Mucosa of descending colon (tissue), 3 donors: ENCODE results near the gene YJEFN3. TPM values are rescaled to one million over a fixed set of nuclear protein-coding genes. Genes with fewer than 3 reads are reported as not detected.

Experiments used
- ATAC-seq: fragments of 200-7000 bp; cut with Tn5 transposase; one replicate; pipeline ENCODE4 v1.9.1; 2020; ENCODE audit warnings: mild to moderate bottlenecking, moderate library complexity
- DNase-seq, 3 donors: peaks; one replicate each; pipeline ENCODE4 v3.0.0-alpha.2; 2020
- H3K36me3 ChIP-seq: fragments of 200-600 bp; one replicate; pipeline ENCODE4 v1.8.0; 2021; ENCODE audit warnings: low read depth, mild to moderate bottlenecking
- H3K4me1 ChIP-seq: fragments of 200-600 bp; one replicate; pipeline ENCODE4 v1.8.0; 2021; ENCODE audit warnings: low read depth, mild to moderate bottlenecking
- H3K4me3 ChIP-seq: fragments of 200-600 bp; one replicate; pipeline ENCODE4 v1.8.0; 2021; ENCODE audit warnings: mild to moderate bottlenecking
- H3K9me3 ChIP-seq: fragments of 200-600 bp; one replicate; pipeline ENCODE4 v1.8.0; 2021; ENCODE audit warnings: mild to moderate bottlenecking
- intact Hi-C, 2 donors: fragments of 100-400 bp; cut with DNase I in 1 of 2; cut with micrococcal nuclease in 1 of 2; formaldehyde crosslinking; loops; one replicate each; pipeline versions ENCODE4 v1.11.0 to v1.11.1; 2022; cut with DNase I, micrococcal nuclease
- total RNA-seq, 3 donors: library from RNA; stranded (reverse); fragmentation: NEBNext Ultra II Directional in 2 of 3; extraction: Animal tissue kit (Norgen Biotek cat#: 25700) in 2 of 3; gene quantifications; one replicate each; pipeline versions ENCODE4 v1.2.1 to v1.2.4, GENCODE V29; 2021 to 2023
- TF ChIP-seq, protein P1 (sequence below): fragments of 200-600 bp; IDR thresholded peaks from one replicate; pipeline ENCODE4 v1.8.0; 2022; ENCODE audit warnings: antibody characterized with exemption, mild to moderate bottlenecking
- donor health status: DM: no; HTN: no; CAD: no; lungs with moderate emphysema.
- donor health status: DM: no; HTN: no; CAD: no.
- donor health status: DM: no; HTN: yes; CAD: no.

The YJEFN3 gene
- total RNA-seq, 3 donors from 2014 or later = 6.0 to 12.6 (median 10.6) TPM

DNA sequence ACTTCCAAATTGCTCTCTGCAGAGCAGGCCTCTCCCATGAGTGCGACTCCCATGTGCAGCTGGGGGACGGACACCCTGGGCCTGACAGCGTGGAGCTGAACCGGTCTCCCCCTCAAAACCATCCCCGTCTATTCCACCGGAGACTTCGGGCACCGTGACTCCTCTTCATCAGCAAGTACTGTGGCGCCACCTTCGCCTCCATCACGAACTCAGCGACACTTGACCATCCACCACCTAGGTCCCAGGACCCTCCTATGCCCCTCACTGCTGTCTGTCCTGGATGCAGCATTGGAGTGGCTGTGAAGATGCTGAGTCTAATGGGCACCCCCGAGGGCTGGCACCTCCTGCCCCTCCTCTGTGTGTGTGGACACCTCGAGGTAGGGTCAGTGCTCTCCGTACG, 29.9 kb downstream of the YJEFN3 start:
- Histone ChIP-seq H3K4me3 (no peak overlapping the region), H3K4me1 (no peaks in the 10 kb centered on the region), H3K9me3 (no peaks in the 10 kb centered on the region), H3K36me3 (no peaks in the 10 kb centered on the region)
- ATAC-seq (no peak), DNase-seq (no peak)
- TF ChIP-seq, protein P1, sequence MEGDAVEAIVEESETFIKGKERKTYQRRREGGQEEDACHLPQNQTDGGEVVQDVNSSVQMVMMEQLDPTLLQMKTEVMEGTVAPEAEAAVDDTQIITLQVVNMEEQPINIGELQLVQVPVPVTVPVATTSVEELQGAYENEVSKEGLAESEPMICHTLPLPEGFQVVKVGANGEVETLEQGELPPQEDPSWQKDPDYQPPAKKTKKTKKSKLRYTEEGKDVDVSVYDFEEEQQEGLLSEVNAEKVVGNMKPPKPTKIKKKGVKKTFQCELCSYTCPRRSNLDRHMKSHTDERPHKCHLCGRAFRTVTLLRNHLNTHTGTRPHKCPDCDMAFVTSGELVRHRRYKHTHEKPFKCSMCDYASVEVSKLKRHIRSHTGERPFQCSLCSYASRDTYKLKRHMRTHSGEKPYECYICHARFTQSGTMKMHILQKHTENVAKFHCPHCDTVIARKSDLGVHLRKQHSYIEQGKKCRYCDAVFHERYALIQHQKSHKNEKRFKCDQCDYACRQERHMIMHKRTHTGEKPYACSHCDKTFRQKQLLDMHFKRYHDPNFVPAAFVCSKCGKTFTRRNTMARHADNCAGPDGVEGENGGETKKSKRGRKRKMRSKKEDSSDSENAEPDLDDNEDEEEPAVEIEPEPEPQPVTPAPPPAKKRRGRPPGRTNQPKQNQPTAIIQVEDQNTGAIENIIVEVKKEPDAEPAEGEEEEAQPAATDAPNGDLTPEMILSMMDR = no peak
- intact Hi-C loops = no loop called here

DNA sequence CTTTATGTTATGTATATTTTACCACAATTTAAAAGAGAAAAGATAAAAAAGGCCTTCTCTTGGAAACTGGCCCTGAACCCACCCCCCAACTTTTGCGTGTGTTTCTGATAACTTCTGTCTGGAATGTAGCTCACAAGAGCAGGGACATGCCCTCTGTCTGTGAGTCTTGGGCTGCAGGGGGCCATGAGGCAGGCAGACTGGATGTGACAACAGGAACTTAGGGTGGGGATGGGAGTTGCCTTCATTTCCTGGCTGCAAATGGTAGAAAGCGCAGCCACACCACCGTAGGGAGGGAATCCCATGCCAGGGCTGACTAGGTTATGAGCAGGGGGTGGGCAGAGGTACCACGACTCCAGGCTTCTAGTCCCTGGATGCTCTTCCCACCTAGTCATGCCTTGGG, 31.2 kb downstream of the YJEFN3 start:
- TF ChIP-seq, protein P1 = no peak
- intact Hi-C loops = no loop called here
- DNase-seq (no peak), ATAC-seq (no peak)
- Histone ChIP-seq H3K4me3 (no peak overlapping the region), H3K4me1 (no peaks in the 10 kb centered on the region), H3K36me3 (no peaks in the 10 kb centered on the region), H3K9me3 (no peaks in the 10 kb centered on the region)

DNA sequence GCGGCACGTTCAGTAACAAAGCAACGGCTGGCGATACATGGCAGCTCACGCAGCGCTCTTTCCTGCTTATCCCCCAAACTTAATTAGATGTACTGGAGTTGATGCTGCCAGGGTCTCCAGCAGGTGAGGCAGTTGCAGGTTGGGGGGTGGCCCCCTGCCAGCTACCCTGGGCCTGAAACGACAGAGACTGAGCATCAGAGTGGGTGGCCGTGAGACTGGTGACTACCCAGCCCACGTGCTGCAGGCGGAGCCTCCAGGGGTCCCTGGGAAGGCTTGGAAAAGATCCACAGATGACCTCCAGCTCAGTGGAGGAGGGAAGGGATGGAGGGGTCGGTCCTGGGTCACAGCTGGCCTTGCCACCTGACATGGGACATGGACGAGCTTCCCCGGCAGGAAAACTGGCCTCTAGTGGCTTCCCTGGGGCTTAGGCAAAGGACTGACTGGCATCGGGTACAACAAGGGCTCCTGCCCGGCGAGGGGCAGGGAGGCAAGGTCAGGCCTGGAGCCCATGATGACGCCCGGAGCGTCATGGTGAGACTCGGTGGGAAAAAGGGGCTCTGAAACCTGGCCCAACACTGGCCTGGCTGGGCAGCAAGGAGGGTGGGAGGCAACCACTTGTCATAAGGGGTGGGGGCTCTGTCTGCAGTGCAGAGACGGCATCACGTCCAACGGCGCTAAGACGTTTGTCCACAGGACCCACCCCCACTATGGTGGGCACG, 33.4 kb downstream of the YJEFN3 start:
- intact Hi-C loops = no loop called here
- no peaks in the 10 kb centered on the region for H3K4me1 ChIP-seq
- no peak for ATAC-seq
- no peaks in the 10 kb centered on the region for H3K36me3 ChIP-seq
- DNase-seq = no peak
- H3K9me3 ChIP-seq = no peaks in the 10 kb centered on the region
- TF ChIP-seq, protein P1 = no peak
- H3K4me3 ChIP-seq = no peak overlapping the region

DNA sequence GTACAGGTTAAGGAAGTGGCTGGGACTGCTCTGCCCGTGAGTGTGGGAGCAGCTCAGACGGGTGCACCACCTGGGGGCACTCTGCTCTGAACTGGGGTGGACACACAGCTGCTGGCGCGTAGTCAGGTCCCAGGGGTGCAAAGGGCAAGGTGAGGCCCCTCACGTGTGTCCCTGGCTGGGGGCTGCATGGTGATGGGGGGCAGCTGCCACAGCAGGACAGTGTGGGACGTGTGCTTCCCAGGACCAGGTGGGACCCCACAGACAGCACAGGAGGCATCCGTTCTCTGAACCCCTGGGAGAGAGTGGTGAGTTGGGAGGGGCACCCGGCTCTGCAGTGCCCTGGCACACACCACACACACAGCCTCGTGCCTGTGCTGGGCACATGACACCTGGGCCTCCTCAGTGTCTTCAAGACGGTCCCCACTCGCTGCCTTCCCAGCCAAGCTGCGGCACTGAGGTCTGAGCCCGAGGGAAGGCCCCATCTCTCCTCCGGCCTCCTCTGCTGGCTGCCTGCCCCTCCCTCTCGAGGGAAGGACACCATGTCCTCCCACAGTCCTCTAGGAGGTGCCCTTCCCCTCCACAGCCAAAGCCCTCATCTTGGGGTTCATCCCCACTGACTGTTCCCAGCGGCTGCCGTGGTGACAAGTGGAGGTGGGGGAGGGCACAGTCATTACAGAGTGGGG, 34.1 kb downstream of the YJEFN3 start:
- Histone ChIP-seq H3K36me3 (no peaks in the 10 kb centered on the region), H3K9me3 (no peaks in the 10 kb centered on the region), H3K4me1 (no peaks in the 10 kb centered on the region), H3K4me3 (no peak overlapping the region)
- intact Hi-C loops = no loop called here
- ATAC-seq (peak; percentile 48), DNase-seq (no peak)
- TF ChIP-seq, protein P1 = no peak

DNA sequence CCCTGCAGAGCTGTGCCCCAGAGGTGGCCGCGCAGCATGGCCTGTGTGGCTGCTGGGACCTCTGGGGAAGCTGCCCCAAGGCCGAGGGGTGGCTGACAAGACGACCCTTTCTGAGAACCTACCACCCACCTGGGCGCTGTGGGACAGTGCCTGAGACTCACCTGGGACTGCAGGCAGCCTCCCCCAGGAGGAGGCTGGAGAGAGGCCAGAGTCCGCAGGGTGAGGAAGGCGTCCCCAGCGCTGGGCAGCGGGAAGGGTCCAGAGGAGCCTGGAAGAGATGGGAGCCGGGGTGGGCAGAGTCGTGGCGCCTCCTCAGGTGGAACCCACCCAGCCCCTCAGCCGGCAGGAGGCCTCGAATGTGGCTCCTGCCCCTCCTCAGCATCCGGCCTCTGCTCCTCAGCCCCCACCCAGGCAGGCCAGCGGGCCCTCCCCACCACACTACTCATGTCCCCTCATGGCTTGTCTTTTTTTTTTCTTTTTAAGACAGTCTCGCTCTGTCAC, 34.7 kb downstream of the YJEFN3 start:
- TF ChIP-seq, protein P1 = no peak
- H3K4me1 ChIP-seq = no peaks in the 10 kb centered on the region
- H3K4me3 ChIP-seq = no peak overlapping the region
- ATAC-seq (peak; percentile 11), DNase-seq (no peak)
- H3K9me3 ChIP-seq = no peaks in the 10 kb centered on the region
- no peaks in the 10 kb centered on the region for H3K36me3 ChIP-seq
- intact Hi-C loops = no loop called here
